HG03064 (cell line): ENCODE results near the gene LARP1.

ENCODE experiments used
- ATAC-seq: cut with Tn5 transposase; IDR thresholded peaks from one replicate; pipeline ENCODE4 v1.9.1; 2021; ENCODE audit warnings: low read depth; ENCODE audit not compliant: unreplicated experiment

The LARP1 gene

DNA sequence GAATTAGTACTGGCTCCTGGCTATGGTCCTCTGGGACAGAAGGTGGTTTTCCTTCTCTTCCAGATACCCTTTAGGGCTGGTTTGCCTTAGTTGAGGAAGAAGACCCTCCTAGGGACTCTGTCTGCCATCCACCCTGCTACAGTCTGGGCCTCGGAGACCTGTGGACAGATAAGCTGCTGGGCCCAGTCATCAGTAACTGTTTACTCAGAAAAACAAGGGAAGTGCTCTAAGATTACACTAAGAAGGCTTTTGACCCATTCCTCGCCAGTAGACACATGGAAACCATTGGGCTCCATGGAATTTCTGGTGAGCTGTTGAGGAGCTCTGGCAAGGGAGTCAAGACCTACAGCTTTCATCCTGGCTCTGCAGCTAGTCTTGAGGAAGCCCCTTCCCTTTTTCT is 31.2 kb downstream of the LARP1 start:
- ATAC-seq = no peak

DNA sequence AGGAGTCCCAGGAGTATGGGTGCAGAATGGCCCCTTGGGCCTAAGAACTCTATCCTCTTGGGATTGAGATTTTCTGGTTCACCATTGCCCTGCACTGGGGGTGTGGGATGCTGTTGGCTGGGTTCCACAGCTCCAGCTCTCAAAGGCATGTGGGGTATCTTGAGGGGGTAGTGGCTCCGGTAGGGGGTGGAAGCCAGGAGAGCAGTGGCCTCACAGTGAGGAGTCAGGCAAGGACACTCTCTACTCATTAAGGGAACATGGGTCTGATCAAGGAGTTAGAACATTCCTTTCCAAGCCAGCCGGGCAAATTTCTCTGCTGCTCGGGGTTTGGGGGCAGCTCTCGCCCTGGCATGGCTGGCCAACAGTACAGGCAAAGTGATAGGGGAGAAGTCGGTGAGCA is 33.0 kb downstream of the LARP1 start:
- ATAC-seq = no peak

DNA sequence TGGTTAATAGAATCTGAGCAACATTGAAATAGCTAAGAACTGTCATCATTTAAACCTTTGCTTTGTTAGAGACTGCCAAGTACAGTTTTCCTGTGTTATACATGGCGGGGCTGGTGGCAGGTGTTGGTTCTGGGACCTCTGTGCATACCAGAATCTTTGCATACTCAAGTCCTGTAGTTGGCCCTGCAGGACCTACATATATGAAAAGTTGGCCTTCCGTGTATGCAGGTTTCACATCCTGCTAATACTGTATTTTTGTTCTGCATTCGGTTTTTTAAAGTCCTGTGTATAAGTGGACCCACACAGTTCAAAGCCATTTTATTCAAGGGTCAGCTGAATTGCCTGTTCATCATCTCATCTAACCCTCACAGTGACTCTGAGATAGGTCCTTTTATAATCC is 36.4 kb downstream of the LARP1 start:
- ATAC-seq = peak; percentile 68

DNA sequence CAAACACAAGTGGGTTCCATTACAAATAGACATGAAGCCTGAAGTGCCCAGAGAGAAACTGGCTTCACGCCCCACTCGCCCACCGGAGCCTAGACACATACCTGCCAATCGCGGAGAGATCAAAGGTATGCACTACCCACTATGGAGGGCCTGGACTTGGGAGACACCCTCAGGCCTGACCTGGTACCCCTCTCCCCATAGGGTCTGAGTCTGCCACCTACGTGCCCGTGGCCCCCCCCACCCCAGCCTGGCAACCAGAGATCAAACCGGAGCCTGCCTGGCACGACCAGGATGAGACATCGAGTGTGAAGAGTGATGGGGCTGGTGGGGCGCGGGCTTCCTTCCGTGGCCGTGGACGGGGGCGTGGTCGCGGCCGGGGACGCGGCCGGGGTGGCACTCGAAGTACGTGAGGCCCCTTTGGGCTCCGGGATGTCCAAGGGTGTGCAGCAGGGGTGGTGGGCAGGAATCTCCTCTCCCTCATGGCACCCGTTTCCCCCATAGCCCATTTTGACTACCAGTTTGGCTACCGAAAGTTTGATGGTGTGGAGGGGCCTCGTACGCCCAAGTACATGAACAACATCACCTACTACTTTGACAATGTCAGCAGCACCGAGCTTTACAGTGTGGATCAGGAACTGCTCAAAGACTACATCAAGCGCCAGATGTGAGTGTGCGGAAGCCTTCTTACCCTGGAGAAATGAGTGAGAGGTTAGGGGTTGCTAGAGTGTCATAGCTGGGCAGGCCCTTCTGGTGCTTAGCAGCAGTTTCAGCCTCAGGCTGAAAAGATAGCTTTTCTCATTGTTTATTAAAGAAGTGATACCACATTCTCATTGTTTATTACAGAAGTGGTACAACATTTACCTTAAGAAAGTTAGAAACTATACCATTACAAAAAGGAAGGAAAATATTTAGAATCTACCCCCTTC is 38.7 kb downstream of the LARP1 start:
- ATAC-seq = no peak

DNA sequence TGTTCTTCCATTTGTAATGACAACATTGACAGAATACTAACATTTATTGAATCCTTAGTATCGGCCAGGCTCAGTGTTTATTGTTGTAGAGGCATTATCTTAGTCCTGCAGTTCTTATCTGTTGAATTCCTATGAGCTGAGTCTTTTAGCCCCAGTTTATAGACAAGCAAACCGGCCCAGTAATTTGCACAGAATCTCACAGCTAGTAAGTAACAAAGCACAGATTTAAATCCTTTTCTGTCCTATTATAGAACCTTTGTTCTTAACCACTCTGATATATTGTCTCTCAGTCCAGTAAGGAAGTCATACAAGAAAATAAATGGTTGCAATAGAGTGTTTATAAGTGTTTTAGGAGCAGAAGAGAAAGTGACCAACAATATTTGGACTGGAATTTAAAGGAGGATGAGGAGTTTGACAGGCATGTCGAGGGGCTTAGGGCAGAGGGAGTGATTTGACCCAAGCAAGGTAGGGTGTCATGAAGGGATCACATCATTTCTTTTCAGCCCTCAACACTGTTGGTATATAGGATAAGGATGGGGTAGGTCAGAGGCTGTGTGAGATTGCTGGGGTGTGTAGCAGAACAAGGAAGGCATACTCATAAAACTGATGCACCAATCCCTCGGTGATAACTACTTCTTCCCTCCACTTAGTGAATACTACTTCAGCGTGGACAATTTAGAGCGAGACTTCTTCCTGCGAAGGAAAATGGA is 39.5 kb downstream of the LARP1 start:
- no peak for ATAC-seq

DNA sequence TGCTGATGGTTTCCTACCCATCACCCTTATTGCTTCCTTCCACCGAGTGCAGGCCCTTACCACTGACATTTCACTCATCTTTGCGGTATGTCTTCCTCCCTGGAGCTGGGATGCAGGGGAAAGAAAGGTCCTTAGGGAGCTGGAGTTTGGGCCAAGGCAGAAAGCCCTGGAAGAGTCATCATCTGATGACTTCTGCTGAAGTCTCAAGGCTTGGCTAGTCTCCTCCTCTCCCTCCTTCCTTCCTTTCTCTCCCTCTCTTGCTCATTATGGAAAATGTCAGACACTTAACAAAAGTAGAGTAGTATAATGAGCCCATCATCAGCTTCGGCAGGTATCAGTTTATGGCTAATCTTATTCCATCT is 40.0 kb downstream of the LARP1 start:
- ATAC-seq = no peak

DNA sequence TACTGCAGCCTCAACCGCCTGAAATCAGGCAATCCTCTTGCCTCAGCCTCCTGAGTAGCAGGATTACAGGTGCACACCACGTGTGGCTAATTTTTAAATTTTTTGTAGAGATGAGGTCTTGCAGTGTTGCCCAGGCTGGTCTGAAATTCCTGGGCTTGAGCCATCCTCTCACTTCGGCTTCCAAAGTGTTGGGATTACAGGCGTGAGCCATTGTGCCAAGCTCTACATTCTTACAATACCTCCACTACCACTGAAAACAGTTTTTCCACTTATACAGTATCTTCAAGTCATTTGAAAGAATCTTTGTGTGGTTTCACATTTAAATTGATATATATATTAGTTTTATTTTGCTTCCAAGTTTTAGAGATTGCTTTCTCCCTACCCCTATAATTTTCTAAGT is 42.6 kb downstream of the LARP1 start:
- ATAC-seq = no peak

DNA sequence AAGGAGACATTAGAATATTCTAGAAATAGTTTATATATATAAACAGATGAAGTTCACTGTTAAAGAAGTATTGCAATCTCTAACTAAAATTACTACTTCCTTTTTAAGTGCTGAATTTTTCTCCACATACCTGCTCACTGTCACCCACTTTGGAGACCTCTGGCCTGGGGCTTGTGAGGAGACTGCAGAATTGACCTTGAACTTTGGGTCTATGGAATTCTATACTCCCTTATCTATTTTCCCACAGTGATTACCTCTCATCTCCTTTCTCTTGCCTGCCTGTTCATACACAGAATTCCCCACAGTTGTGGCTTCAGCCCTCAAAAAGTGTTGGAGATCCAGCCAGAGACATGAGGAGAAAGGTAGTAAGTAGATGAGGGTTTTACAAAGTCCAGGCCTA is 45.4 kb downstream of the LARP1 start:
- no peak for ATAC-seq

DNA sequence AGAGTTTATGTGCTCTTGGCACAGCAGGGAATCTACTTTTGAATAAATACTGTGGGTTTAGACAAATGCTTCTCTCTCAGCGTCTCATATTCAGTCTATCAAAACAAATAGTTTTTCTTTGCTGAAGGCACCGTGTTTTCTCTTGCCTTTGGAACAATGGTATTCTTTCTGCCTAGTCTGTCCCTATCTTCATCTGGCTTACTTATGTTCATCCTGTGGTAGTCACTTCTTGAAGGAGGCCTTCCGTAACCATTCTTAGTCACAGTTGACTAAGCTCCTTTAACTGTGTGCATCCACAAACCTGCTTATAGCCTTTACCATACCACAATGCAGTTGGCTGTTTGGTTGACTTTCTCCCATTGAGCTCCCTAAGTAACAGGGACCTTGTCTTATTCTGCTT is 45.9 kb downstream of the LARP1 start:
- no peak for ATAC-seq

DNA sequence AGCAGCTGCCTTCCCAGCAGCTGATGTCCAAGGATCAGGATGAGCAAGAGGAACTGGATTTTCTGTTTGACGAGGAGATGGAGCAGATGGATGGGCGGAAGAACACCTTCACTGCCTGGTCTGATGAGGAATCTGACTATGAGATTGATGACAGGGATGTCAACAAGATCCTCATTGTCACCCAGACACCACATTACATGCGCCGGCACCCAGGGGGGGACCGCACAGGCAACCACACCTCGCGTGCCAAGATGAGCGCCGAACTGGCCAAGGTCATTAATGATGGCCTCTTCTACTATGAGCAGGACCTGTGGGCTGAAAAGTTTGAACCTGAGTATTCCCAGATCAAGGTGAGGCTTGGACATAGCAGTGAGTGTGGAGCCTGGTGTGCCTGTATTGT is 46.9 kb downstream of the LARP1 start:
- ATAC-seq = no peak

DNA sequence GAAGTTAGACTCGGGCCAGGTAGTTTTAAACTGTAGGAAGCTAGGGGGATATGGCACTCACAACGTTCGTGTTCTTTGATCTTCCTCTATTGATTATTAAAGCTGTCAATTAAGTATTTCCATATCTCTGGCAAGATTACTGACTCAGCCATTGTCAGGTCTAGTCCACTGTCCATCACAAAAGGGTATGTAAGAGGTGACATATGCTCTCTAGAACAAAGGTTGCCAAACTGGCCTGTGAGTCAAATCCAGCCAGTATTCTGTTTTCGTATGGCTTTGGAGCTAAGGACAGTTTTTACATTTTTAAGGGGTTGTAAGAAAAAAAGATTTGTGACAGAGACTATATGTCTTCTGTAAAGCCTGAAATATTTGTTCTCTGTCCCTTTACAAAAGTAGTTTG is 51.0 kb downstream of the LARP1 start:
- ATAC-seq = no peak

DNA sequence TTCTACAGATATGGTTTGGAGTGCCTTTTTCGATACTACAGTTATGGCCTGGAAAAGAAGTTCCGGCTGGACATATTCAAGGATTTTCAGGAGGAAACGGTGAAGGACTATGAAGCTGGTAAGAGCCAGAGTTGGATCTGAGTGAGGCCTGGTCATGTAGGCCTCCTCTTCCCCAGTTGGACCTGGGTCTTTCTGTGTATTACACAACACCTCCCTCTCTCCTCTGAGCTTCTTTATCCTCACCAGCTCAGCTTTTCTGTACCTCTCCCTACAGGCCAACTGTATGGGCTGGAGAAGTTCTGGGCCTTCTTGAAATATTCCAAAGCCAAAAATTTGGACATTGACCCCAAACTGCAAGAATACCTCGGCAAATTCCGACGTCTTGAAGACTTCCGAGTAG is 56.1 kb downstream of the LARP1 start:
- ATAC-seq = no peak

DNA sequence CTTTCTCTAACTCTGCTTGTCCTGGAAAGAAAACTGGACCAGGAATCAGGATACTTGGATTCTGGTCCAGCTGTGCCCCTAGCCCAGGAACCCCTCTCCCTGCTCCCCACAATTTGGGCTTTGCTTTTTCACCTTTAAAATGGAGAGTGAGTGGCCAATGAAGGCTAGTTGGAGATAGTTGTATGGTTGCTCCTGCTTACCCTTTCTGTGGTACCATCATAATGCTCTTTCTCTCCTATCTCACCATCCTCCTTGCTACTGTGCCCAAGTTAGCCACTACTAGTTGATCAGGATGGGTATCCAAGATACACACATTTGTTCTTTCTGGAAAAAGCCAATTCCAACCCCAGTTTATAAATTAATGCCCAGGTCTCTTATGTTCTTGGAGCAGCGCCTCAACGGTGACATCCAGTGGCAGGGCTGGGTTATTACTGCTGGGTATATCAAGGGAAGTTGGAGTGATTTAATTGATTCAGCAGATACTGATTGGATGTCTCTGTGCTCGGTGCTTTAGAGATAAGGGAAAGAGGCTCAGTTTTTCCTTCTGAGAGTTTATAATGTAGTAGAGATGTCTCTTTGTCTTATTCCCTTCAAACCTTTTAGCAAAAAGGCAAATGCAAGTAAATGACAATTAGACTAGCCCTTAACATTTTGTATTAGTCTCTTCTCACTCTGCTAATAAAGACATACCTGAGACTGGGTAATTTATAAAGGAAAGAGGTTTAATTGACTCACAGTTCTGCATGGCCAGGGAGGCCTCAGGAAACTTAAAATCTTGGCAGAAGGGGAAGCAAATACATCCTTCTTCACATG is 56.7 kb downstream of the LARP1 start:
- peak; percentile 62 for ATAC-seq

DNA sequence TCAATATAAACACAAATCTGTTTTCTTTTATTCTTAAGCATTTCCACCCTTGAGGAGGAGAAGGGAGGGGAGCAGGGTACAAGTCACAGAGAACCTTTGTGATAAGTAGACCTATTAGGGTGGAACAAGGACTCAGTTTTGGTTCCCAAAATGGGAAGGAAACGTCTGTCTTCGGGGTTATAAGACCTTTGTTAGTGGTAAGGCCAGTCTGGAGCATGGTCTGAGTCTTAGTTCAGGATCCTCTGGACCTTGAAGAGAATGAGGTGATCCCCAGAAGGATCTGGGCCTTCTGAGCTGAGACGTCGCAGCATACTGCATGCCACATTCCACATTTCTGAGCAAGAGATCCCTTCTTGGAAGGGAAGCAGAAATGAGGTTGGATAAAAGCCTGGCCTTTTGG is 58.0 kb downstream of the LARP1 start:
- no peak for ATAC-seq

DNA sequence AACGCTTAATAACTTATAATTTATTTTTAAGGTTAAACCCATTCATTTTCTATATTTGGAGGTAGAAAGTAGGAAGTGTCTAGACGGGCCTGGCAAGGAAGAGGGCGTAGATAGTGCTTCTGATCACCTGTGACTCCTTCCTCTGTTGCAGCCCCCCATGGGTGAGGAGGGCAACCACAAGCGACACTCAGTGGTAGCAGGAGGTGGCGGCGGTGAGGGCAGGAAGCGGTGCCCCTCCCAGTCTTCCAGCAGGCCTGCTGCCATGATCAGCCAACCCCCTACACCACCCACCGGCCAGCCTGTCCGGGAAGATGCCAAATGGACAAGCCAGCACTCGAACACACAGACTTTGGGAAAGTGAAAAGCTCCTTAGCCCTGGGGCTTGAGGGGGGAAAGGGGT is 58.6 kb downstream of the LARP1 start:
- no peak for ATAC-seq

DNA sequence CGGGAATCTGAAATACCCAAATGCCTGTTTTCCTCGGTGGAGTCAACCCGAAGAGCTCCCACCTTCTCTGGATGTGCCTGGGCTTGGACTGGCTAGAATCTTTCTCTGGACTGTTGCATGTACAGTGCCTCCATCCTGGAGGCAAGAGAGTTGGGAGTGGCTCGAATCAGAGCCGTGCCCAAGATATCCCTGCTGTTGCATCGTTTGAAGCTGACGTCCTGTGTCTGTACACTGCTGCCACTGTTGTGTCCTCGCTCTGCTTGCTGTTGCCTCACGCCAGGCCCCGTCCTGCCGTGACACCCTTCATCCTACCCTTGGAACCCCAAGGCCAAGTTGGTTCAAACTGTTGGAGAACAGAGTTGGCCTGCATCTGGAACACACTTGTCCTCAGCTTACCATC is 59.8 kb downstream of the LARP1 start:
- ATAC-seq = no peak

DNA sequence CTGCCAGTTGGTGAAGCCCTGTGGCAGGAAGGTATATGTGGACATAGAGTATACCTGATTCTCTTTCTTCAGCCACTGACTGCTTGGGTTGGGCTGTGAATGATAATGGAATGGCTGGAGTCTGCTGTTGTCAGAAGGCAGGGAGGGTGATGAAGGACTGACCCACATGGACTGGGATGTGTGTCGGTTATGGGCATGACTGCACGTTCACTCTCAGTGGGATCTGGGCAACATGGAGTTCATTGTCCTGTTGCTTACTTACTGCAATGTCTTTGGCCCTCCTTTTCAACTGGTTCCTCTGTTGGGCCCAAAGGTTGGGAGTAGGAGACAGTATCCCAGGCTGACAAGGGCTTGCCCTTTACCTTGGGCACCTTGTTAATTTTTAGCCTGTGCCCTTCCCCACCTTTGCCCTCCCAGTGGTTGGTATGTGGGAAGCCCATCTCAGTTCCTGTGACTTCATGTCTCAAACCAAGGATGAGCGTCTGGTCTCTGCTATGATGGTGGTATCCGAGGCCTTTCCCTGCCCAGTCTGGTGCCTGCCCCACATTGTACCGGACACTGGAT is 60.6 kb downstream of the LARP1 start:
- no peak for ATAC-seq

DNA sequence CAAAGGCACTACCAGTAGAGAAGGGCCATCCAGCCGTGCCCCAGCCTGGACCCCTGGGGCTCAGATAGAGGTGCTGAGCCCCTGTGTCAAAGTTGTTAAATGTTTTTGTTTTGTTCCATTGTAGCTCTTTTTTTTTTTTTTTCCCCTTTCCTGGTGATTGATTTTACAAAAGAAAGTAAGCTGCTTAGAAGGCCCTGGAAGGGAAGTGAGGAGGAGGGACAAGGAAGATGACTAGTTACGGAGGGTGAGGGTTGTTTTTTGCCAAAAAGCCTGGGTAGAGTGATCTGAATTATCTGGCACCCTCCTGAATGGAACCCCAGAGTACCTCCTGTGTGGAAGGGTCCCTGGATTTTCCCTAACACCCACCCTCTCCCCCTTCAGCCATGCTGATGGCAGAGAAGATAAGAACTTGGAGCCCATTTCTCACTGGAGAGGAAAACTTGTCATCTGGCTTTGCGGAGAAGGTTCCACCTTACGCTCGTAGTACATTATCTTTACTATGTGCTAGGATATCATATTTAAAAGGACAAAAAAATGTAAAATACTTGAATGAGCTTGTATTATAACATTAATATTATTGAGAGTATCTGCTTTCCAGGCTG is 61.8 kb downstream of the LARP1 start:
- ATAC-seq = no peak

DNA sequence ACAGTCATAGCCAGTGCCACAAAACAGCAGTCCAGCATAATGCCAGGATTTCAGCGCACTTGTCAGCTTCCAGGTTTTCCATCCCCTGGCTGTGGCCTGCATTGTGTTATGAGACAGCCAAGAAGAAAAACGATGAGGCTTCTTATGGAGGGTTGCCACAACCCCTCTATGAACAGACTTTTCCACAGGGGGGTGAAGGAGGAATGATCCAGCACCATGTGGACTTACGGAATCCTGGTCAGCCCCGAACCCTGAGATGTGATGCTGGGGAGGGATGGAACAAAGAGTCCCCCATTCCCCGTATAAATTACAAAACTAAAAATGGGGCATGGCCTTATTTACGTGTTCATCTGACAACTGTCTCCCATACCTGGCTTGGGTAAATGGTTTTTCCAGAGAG is 62.6 kb downstream of the LARP1 start:
- no peak for ATAC-seq

DNA sequence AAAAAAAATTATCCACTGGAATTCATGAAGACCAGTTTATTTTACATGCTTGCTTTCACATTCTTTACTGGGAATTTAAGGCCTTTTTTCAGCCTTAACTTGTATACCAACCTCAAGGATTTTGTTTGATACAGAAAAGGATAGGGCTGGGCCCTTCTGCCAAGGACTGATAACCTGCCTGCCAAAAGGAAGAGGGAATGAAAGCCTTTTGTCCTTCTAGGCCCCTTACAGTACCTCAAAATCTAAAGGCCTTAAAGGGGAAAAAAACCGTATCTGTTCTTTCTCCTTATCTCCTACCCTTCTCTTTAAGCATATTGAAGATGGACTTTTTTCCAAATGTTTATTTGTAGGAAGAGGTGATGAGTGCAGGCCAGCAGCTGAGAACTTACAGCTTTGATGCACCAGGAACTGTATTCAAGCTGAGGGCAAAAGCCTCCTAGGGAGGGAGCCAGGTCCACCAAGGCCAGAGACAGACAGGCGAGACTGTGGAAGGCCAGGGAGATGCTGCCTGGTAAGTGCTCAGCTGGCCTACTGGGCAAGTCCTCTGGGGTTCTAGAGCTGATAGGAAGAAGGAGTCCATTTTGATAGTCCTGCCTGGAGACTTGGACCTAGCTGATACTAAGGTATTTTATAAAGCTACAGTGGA is 63.4 kb downstream of the LARP1 start:
- ATAC-seq = no peak
